Measurements from ENCODE around the gene JAML. TPM values are rescaled to one million over a fixed set of nuclear protein-coding genes. Genes with fewer than 3 reads are reported as not detected.

The JAML gene
- total RNA-seq, 1 experiment from 2014 or later, result 5.4 TPM

GRCh38 chr11:118226781-118227180 lies 2.0 kb upstream of the JAML start:
- peak overlapping the region; percentile 99 for H3K27ac ChIP-seq (ENCODE audit: low read length)
- H3K9me2 ChIP-seq (replicated peaks; ENCODE audit: insufficient read depth, low read length), result no peaks in the 10 kb centered on the region
- H4K20me1 ChIP-seq (ENCODE audit: insufficient read depth, low read depth, low read length), result no peaks in the 10 kb centered on the region
- peaks cover 9% of the 10 kb centered on the region for H3K36me3 ChIP-seq (ENCODE audit: insufficient read depth, low read length)
- H3K9me3 ChIP-seq (ENCODE audit: low read length), result peaks cover 5% of the 10 kb centered on the region; the same call in 1 of the 2 replicates
- no peak overlapping the region for H3K4me3 ChIP-seq (ENCODE audit: low read length)
- no peak overlapping the region for H2AFZ ChIP-seq (ENCODE audit: low read length)
- H3K9ac ChIP-seq (ENCODE audit: low read length), result no peak overlapping the region
- no peaks in the 10 kb centered on the region for H3K27me3 ChIP-seq (ENCODE audit: low read length)
- H3K79me2 ChIP-seq (ENCODE audit: low read length), result no peaks in the 10 kb centered on the region
- DNase-seq, result no peak
- H3K4me1 ChIP-seq (ENCODE audit: low read length), result peaks cover 74% of the 10 kb centered on the region
- H3K4me2 ChIP-seq (ENCODE audit: low read depth, low read length, poor library complexity, severe bottlenecking), result no peak overlapping the region

GRCh38 chr11:118226296-118226695 lies 1.5 kb upstream of the JAML start:
- H3K9me2 ChIP-seq (replicated peaks; ENCODE audit: insufficient read depth, low read length), result no peaks in the 10 kb centered on the region
- no peak overlapping the region for H3K4me2 ChIP-seq (ENCODE audit: low read depth, low read length, poor library complexity, severe bottlenecking)
- no peak overlapping the region for H3K4me3 ChIP-seq (ENCODE audit: low read length)
- no peaks in the 10 kb centered on the region for H4K20me1 ChIP-seq (ENCODE audit: insufficient read depth, low read depth, low read length)
- H3K9me3 ChIP-seq (ENCODE audit: low read length), result peaks cover 5% of the 10 kb centered on the region; the same call in 1 of the 2 replicates
- DNase-seq, result no peak
- H3K9ac ChIP-seq (ENCODE audit: low read length), result no peak overlapping the region
- peaks cover 9% of the 10 kb centered on the region for H3K36me3 ChIP-seq (ENCODE audit: insufficient read depth, low read length)
- no peaks in the 10 kb centered on the region for H3K27me3 ChIP-seq (ENCODE audit: low read length)
- H3K79me2 ChIP-seq (ENCODE audit: low read length), result no peaks in the 10 kb centered on the region
- peaks cover 74% of the 10 kb centered on the region for H3K4me1 ChIP-seq (ENCODE audit: low read length)
- H2AFZ ChIP-seq (ENCODE audit: low read length), result no peak overlapping the region
- peak overlapping the region; percentile 99 for H3K27ac ChIP-seq (ENCODE audit: low read length)

DNA sequence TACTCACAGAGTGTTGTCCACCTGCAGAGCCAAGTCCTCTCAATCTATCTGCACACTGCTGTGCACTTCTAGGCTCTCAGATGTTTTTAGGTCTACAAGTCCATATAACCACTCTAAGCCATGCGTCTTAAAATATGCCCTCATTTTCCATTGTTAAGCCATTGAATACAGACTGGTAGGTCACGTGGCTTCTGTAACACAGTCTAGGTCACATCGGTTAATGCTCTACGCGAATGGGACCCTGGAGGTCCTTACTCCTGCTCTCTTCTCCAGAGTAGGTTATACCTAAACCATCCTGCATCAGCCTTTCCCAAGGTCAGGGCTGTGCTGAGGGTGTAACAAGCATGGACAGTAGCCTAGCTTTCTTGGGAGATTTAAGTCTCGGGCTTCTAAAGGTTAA lies 819 bp downstream of the JAML start:
- Histone ChIP-seq H3K79me2 (ENCODE audit: low read length) (no peaks in the 10 kb centered on the region), H3K4me3 (ENCODE audit: low read length) (peak overlapping the region; percentile 63), H3K9ac (ENCODE audit: low read length) (peak overlapping the region; percentile 71), H4K20me1 (ENCODE audit: insufficient read depth, low read depth, low read length) (no peaks in the 10 kb centered on the region), H3K27ac (ENCODE audit: low read length) (peak overlapping the region; percentile 99), H2AFZ (ENCODE audit: low read length) (no peak overlapping the region), H3K9me3 (ENCODE audit: low read length) (peaks cover 5% of the 10 kb centered on the region; the same call in 1 of the 2 replicates), H3K36me3 (ENCODE audit: insufficient read depth, low read length) (peaks cover 9% of the 10 kb centered on the region), H3K4me1 (ENCODE audit: low read length) (peaks cover 82% of the 10 kb centered on the region), H3K9me2 (replicated peaks; ENCODE audit: insufficient read depth, low read length) (no peaks in the 10 kb centered on the region), H3K27me3 (ENCODE audit: low read length) (no peaks in the 10 kb centered on the region), H3K4me2 (ENCODE audit: low read depth, low read length, poor library complexity, severe bottlenecking) (peak overlapping the region; percentile 82)
- peak; percentile 74 for DNase-seq

DNA sequence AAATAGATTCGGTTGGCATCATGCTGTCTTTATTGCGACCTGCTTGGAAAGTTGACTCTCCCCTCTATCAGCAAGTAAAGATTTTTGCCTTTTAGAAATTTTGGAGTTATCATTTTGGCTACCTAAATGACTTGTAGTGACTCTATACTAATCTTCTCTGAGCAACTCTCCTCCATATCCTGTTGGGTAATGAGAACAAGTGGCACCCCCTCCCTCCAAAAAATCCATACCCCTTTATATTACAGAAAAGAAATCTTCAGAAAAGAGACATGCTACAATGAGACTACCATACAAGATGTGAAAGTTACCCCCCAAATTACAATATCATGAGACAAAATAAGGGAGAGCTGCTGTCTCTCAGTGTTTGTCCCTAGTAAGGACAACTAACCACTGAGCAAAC lies 1.2 kb downstream of the JAML start:
- Histone ChIP-seq H3K4me2 (ENCODE audit: low read depth, low read length, poor library complexity, severe bottlenecking) (peak overlapping the region; percentile 82), H3K9me3 (ENCODE audit: low read length) (peaks cover 5% of the 10 kb centered on the region; the same call in 1 of the 2 replicates), H3K27me3 (ENCODE audit: low read length) (no peaks in the 10 kb centered on the region), H4K20me1 (ENCODE audit: insufficient read depth, low read depth, low read length) (no peaks in the 10 kb centered on the region), H3K9ac (ENCODE audit: low read length) (peak overlapping the region; percentile 71), H3K9me2 (replicated peaks; ENCODE audit: insufficient read depth, low read length) (no peaks in the 10 kb centered on the region), H3K27ac (ENCODE audit: low read length) (peak overlapping the region; percentile 99), H2AFZ (ENCODE audit: low read length) (no peak overlapping the region), H3K79me2 (ENCODE audit: low read length) (no peaks in the 10 kb centered on the region), H3K36me3 (ENCODE audit: insufficient read depth, low read length) (peaks cover 9% of the 10 kb centered on the region), H3K4me1 (ENCODE audit: low read length) (peaks cover 82% of the 10 kb centered on the region), H3K4me3 (ENCODE audit: low read length) (peak overlapping the region; percentile 63)
- DNase-seq, result no peak

- Histone ChIP-seq H3K9me2 (replicated peaks; ENCODE audit: insufficient read depth, low read length) (no peaks in the 10 kb centered on the region), H3K27ac (ENCODE audit: low read length) (peak overlapping the region; percentile 99; the same call in 1 of the 2 replicates), H2AFZ (ENCODE audit: low read length) (no peak overlapping the region), H3K36me3 (ENCODE audit: insufficient read depth, low read length) (peaks cover 9% of the 10 kb centered on the region), H3K4me2 (ENCODE audit: low read depth, low read length, poor library complexity, severe bottlenecking) (no peak overlapping the region), H3K79me2 (ENCODE audit: low read length) (no peaks in the 10 kb centered on the region), H3K27me3 (ENCODE audit: low read length) (no peaks in the 10 kb centered on the region), H3K4me3 (ENCODE audit: low read length) (no peak overlapping the region), H4K20me1 (ENCODE audit: insufficient read depth, low read depth, low read length) (no peaks in the 10 kb centered on the region), H3K9me3 (ENCODE audit: low read length) (peaks cover 5% of the 10 kb centered on the region; the same call in 1 of the 2 replicates), H3K9ac (ENCODE audit: low read length) (no peak overlapping the region), H3K4me1 (ENCODE audit: low read length) (peaks cover 82% of the 10 kb centered on the region)
- no peak for DNase-seq
Observed at GRCh38 chr11:118222437-118222836, 2.4 kb downstream of the JAML start.

DNA sequence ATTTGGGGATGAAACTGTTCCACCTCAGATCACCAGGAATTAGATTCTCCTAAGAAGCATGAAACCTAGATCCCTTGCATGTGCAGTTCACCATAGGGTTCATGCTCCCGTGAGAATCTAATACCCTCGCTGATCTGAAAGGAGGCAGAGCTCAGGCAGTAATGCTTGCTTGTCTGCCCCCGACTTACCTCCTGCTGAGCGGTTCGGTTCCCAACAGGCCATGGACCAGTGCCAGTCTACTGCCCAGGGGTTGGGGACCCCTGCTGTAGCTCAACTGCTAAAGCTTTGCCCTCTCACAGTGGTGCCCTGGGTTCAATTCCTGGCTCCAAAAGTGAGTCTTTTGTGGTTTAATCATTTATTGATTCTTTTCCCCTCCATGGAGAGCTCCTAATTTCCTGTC lies 3.4 kb downstream of the JAML start:
- DNase-seq, result no peak

GRCh38 chr11:118219732-118220131 lies 5.1 kb downstream of the JAML start:
- no peak overlapping the region for H3K27ac ChIP-seq (ENCODE audit: low read length)
- peaks cover 84% of the 10 kb centered on the region for H3K4me1 ChIP-seq (ENCODE audit: low read length)

More for the DNA sequence above, 3.4 kb downstream of the JAML start:
- Histone ChIP-seq H4K20me1 (ENCODE audit: insufficient read depth, low read depth, low read length) (no peaks in the 10 kb centered on the region), H3K4me2 (ENCODE audit: low read depth, low read length, poor library complexity, severe bottlenecking) (no peak overlapping the region), H3K27ac (ENCODE audit: low read length) (no peak overlapping the region), H3K9me2 (replicated peaks; ENCODE audit: insufficient read depth, low read length) (no peaks in the 10 kb centered on the region), H2AFZ (ENCODE audit: low read length) (no peak overlapping the region), H3K9ac (ENCODE audit: low read length) (no peak overlapping the region), H3K4me3 (ENCODE audit: low read length) (no peak overlapping the region), H3K36me3 (ENCODE audit: insufficient read depth, low read length) (peaks cover 9% of the 10 kb centered on the region), H3K9me3 (ENCODE audit: low read length) (peaks cover 5% of the 10 kb centered on the region; the same call in 1 of the 2 replicates), H3K27me3 (ENCODE audit: low read length) (no peaks in the 10 kb centered on the region), H3K79me2 (ENCODE audit: low read length) (no peaks in the 10 kb centered on the region), H3K4me1 (ENCODE audit: low read length) (peaks cover 82% of the 10 kb centered on the region)

DNA sequence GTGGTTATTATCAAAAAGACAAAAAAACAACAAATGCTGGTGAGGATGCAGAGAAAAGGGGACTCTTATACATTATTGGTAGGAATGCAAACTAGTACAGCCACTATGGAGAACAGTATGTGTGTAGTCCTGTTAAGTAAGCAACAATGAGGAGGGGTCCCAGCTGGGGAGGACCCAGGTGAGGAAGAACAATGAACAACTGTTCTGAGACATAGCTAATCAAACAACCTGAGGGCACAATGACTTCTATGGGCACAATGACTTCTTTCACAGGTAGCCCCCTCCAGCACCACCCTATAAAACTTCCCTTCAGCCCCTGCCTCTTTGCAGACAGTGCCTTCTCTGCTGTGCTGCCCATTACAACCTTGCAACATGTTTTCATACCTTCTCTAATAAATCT lies 5.6 kb downstream of the JAML start:
- Histone ChIP-seq H3K9ac (ENCODE audit: low read length) (no peak overlapping the region), H3K9me2 (replicated peaks; ENCODE audit: insufficient read depth, low read length) (no peaks in the 10 kb centered on the region), H3K9me3 (ENCODE audit: low read length) (no peaks in the 10 kb centered on the region), H3K4me3 (ENCODE audit: low read length) (no peak overlapping the region), H3K4me1 (ENCODE audit: low read length) (peaks cover 84% of the 10 kb centered on the region), H3K36me3 (ENCODE audit: insufficient read depth, low read length) (no peaks in the 10 kb centered on the region), H3K27me3 (ENCODE audit: low read length) (no peaks in the 10 kb centered on the region), H2AFZ (ENCODE audit: low read length) (no peak overlapping the region), H3K4me2 (ENCODE audit: low read depth, low read length, poor library complexity, severe bottlenecking) (peak overlapping the region; percentile 15), H4K20me1 (ENCODE audit: insufficient read depth, low read depth, low read length) (no peaks in the 10 kb centered on the region), H3K27ac (ENCODE audit: low read length) (no peak overlapping the region), H3K79me2 (ENCODE audit: low read length) (no peaks in the 10 kb centered on the region)
- no peak for DNase-seq

More at GRCh38 chr11:118219732-118220131, 5.1 kb downstream of the JAML start:
- no peak overlapping the region for H3K4me3 ChIP-seq (ENCODE audit: low read length)
- H3K27me3 ChIP-seq (ENCODE audit: low read length), result no peaks in the 10 kb centered on the region
- DNase-seq, result no peak
- H3K9ac ChIP-seq (ENCODE audit: low read length), result no peak overlapping the region
- H3K9me2 ChIP-seq (replicated peaks; ENCODE audit: insufficient read depth, low read length), result no peaks in the 10 kb centered on the region
- H3K9me3 ChIP-seq (ENCODE audit: low read length), result no peaks in the 10 kb centered on the region
- H2AFZ ChIP-seq (ENCODE audit: low read length), result no peak overlapping the region
- H3K4me2 ChIP-seq (ENCODE audit: low read depth, low read length, poor library complexity, severe bottlenecking), result no peak overlapping the region
- H4K20me1 ChIP-seq (ENCODE audit: insufficient read depth, low read depth, low read length), result no peaks in the 10 kb centered on the region
- H3K36me3 ChIP-seq (ENCODE audit: insufficient read depth, low read length), result no peaks in the 10 kb centered on the region
- no peaks in the 10 kb centered on the region for H3K79me2 ChIP-seq (ENCODE audit: low read length)
